ENCODE measurements around the gene PCDHGB1.
"Not testable (repeated sequence)": the region's sequence is repeated elsewhere in the genome, so short reads cannot be mapped to it uniquely, and the experiment has no call there.

Gene PCDHGB1

GRCh38 chr5:141349917-141350619 lies at the start of gene PCDHGB1:
Gene PCDHGB1 (plus strand): TSS chr5:141350099. CDS start chr5:141350261, 162 bp downstream.
- DNase-seq: peak; percentile 23

- DNase-seq: no peak
These were observed 46.1 kb upstream of the PCDHGB1 start, which contains the start of gene SLC25A2 for GRCh38 chr5:141303756-141304155. Gene SLC25A2 (minus strand): TSS chr5:141304049. CDS start chr5:141303865, 184 bp downstream.

- DNase-seq: no peak
These were observed 43.3 kb upstream of the PCDHGB1 start for GRCh38 chr5:141306630-141307029.

- DNase-seq: no peak
These were observed 36.2 kb upstream of the PCDHGB1 start for GRCh38 chr5:141313711-141314110.

GRCh38 chr5:141316963-141317362 lies 32.9 kb upstream of the PCDHGB1 start:
- DNase-seq: not testable (repeated sequence)

- no peak for DNase-seq
These were observed 30.7 kb upstream of the PCDHGB1 start for GRCh38 chr5:141319202-141319601.

- DNase-seq: no peak
These were observed 30.2 kb upstream of the PCDHGB1 start for GRCh38 chr5:141319699-141320098.

- peak; percentile 95 for DNase-seq
These were observed 29.4 kb upstream of the PCDHGB1 start, which contains the start of gene TAF7 for GRCh38 chr5:141320225-141321169. Gene TAF7 (minus strand): TSS chr5:141320784. CDS start chr5:141320044, 740 bp downstream.

GRCh38 chr5:141322261-141322660 lies 27.6 kb upstream of the PCDHGB1 start:
- no peak for DNase-seq

- DNase-seq: peak; percentile 66
These were observed 23.6 kb upstream of the PCDHGB1 start for GRCh38 chr5:141326088-141326854.

- no peak for DNase-seq
These were observed 21.7 kb upstream of the PCDHGB1 start for GRCh38 chr5:141328231-141328630.

- DNase-seq: peak; percentile 16
These were observed 19.4 kb upstream of the PCDHGB1 start, which contains the start of gene PCDHGA1 for GRCh38 chr5:141330299-141331080. Gene PCDHGA1 (plus strand): TSS chr5:141330514.

GRCh38 chr5:141332571-141332970 lies 17.3 kb upstream of the PCDHGB1 start:
- DNase-seq: not testable (repeated sequence)

GRCh38 chr5:141338538-141339306 lies 11.2 kb upstream of the PCDHGB1 start, which contains the start of gene PCDHGA2:
Gene PCDHGA2 (plus strand): TSS chr5:141338760.
- peak; percentile 8 for DNase-seq

GRCh38 chr5:141340781-141341354 lies 9.0 kb upstream of the PCDHGB1 start:
- not testable (repeated sequence) for DNase-seq

- DNase-seq: no peak
These were observed 7.1 kb upstream of the PCDHGB1 start for GRCh38 chr5:141342773-141343172.

- DNase-seq: peak; percentile 25
These were observed 6.5 kb upstream of the PCDHGB1 start, which contains the start of gene PCDHGA3 for GRCh38 chr5:141343242-141343952. Gene PCDHGA3 (plus strand): TSS chr5:141343829. CDS start chr5:141344034, 205 bp downstream.

- no peak for DNase-seq
These were observed 5.9 kb upstream of the PCDHGB1 start for GRCh38 chr5:141343953-141344463.

- DNase-seq: no peak
These were observed 4.6 kb upstream of the PCDHGB1 start for GRCh38 chr5:141345327-141345726.

Data from activated CD4-positive, alpha-beta T cell treated with anti-CD3 and anti-CD28 coated beads, Interleukin-10, Interleukin-2, amounts not matched to agents 100 ng/mL and 50 ng/mL, durations not matched to agents 16 hours and 8 hours (primary cell).